NCI-H2196 treated with DMSO at 0.1 percent for 48 hours (cell line): ENCODE measurements around the gene POLL.
"Not testable (repeated sequence)": the region's sequence is repeated elsewhere in the genome, so short reads cannot be mapped to it uniquely, and the experiment has no call there.

ENCODE experiments used
- DNase-seq: peaks from one replicate; lab custom pipeline; 2025; ENCODE audit not compliant: unreplicated experiment; lab: John Stamatoyannopoulos, UW

POLL gene

DNA sequence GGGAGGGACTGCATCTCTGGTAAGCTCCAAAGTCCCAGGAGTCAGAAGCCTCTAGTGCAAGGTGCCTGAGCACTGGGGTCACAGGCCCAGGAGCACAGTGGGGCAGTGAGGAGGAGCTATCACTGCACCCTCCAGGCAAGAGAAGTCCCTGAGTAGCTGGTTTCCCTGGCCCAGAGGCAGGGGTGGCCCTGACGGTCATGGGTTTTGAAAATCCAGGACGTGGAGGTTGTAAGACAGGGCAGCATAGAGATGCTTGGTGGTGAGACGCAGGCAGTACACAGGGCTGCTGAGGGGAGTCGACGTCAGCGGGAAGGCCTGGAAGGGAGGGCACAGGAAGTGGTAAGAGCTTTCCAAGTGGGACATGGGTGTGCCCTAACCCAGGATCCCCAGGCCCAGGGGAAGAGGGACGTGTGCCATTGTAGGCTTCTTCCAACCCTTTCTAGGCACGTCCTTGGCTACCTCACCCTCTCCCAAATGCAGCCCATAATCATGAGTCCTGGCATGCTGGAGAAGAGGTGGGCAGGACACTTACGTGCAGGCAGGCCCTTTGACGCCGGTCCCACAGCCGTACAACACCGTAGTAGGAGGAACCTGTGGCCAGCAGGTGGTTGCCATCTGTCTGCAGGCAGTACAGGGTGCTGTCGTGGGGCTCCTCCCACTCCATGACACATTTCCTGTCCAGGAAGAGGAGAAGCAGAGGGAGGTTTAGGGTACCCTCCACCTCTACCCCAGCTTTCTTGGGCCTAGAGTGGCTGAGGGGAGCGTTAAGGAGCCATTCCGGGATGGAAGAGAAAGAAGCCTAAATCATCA is 23.2 kb upstream of the POLL start:
- no peak for DNase-seq

DNA sequence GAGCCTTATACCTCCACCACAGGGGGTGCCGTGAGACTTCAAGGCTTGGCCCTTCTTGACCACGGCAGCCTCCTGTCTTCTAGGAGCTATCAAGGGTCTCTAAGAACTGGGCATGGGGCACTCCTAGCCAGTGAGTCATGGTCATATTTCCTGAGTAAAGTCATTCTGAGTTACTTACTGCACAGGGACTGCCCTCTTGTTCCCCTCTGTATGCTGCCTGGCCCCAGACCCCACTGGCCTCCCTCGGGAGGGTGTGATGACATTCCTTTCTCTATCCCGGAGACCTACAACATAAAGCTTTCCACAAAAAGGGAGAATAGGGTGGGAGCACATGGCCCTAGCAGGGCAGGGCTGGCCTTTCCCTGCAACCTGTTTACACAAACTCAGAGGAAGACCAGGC is 21.4 kb upstream of the POLL start:
- DNase-seq: no peak

DNA sequence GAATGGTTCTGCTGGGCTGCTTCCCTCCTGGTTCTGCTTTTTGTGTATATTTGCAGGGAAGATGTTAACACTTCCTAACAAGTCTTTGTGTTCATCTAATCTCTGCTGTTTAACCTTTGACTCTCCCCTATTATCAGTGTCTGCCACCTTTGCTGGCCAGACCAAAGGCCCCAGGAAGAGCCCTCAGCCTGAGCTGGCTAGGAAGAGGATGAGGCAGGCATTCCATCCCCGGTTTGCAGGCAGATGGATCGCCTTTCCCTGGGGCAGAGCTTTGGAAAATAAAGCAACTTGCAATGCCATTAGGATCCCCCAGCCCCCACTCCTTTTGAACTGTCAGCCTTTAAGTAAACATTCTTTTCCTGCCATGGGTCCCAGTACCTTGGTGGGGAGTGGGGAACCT is 19.1 kb upstream of the POLL start:
- DNase-seq: no peak

DNA sequence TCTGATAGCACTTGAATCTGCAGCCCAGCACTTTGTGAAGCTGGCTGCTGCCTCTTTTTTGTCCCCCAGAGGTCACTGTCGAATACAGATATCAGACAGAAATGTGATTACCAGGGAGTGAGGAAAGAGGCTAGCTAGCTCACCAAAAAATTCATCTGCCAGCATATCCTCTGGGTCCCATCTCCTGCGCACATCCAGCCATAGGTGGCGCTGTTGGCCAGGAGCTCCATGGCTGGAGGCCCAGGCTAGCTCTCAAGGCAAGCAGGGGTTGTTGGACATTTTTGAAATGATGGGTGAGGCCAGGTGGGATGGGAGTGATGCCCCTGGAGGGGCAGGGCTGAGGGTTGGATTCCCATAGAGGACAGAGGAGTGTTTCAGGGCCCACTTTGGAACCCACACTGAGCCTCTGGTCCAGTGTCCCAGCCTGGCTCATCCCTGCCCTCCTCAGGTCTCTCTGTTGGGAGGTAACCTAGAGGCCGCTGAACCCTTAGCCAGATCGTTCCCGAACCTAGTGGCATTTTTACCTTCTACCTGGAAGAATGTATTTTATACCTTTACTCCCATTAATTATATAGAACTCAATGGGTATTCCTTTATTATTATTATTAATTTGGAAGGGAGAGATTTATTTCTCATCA is 14.8 kb upstream of the POLL start:
- peak; percentile 51 for DNase-seq

DNA sequence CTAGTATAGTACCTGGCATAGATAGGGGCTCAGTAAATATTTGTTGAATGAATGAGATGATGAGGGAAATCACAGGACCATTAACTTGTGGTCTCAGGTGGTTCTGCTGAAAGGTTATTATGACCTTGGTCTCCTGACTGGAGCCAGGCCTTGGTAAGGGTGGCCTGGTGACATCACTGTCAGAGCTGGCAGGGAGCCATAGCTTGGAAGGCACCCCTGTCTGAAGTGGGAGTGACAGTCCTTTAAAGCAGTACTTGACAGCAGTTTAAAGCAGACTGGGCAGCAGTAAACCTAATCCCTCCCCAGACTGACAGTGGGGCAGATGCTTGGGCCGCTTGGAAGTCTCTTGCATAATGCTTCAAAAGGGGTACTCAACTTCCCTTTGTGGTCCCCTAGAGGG is 13.5 kb upstream of the POLL start:
- no peak for DNase-seq

DNA sequence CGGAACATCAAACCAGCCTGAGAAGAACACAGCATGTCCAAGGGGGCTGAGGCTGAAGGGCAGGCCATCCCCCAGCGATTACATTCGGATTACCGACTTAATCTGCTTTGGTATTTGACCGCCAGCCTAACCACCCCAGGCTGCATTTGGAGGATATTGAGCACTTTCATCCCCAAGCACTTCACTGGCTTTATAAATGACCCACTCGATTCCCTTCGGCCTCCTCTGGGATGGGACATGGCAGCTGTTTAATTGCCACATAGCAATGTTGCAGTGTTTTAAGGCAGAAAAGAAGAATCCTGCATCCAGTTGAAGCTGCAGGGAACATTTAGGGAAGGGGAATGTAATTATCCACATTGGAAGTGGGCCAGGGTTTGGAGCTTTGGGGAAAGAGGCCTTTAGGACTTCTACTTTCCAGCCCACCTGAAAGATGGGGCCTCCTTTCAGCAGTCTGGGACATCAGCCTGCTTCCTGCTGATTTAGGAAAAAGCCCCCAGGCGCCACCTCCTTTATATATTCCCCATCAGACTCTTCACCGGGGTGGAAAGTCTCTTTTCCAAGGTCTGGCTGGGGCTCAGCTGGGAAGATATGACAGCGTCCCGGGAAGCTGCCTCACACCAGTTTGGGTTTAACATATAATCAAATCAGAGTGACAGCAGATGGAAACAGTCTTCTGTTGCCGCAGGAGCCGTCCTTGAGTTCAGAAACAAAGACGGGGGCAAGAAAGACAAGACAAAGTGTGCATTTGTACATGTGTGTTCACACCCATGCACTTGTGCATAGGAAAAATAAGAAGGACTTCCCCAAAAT is 9.2 kb upstream of the POLL start:
- DNase-seq: no peak

DNA sequence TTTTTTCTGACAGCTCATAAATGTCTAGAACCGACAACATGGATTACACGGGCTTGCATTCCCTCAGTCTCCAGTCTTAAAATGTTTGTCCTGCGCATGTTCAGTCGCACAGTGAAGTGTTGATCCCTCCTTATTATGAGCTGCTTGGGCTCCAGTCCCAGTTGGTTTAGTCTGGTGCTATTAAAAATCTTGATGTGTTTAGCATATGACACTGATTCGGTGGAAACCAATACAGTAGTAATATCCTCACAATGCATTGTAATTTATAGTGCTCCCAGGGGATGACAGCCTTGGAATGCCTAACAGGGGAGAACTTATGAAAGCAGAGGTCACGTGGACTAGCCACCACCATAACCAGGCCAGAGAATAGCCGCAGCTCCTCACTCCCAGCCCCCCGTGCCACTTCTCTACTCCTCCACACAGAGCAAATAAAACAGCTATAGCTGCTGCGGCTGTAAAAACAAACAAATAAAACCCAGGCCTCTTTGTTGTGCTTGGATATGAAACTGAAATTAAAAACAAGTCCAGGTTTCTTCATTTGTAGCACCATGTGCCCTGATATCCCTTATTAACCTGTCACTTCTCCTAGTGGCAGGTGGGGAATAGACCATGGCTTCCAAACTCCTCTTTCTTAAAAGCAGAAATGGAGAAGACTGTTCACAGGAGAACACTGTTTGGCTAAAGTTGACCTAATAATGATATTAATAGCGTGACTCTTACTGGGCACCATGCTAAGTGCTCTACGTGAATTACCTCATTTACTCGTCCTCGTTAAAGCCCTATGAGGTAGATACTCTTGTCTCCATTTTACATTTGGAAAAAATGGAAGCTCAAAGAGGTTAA is 7.8 kb upstream of the POLL start:
- no peak for DNase-seq

DNA sequence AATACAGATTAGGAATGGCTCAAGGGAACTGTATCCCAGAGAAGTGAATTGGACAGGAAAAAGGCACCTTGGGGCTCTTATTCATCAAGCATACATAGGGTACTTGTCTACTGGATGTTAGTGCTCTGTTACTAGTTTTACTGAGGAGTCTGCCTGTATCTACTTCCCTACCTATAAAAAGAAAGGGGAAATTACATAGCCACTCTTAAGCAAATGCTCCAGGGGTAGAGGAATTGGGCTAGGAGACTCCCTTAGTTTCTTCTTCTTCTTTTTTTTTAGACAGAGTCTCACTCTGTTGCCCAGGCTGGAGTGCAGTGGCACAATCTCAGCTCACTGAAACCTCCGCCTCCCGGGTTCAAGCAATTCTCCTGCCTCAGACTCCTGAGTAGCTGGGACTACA is 5.3 kb upstream of the POLL start:
- not testable (repeated sequence) for DNase-seq

DNA sequence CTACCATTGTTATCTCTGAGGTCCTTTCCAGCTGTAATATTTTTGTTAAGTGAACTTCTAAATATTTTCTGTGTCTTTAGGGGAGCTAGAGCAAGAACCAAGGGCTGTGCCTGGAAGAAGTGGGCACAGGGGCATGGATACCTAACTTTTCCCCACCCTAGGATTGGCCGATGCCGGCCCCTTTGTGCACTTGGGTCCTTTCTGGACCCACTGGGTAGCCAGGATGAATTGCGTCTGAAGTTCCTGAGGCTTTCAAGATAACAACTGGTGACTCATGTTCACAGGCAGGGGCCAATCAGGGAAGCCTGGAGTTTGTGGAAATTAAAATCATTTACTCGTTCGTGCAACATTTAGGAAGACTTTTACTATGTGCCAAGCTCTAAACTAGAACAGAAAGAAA is 822 bp upstream of the POLL start:
- DNase-seq: no peak

DNA sequence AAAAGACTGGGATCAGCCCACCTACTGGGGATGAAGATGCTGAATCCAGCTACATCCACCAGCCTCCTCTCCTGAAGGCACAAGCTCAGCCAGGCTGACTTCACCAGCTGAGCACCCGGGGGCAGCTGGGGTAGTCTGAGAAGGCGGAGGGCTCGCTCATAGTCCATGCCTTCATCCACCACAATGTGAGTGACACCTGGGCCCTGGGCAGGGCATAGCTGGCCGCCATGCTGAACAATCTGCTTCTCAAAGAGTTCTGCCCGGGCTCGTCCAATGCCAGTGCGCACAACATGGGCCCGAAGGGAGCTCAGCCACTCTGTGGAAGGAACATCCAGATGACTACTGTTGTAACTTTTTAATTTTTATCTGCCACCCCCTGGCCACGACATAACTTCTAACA is 2.2 kb downstream of the POLL start:
- no peak for DNase-seq

DNA sequence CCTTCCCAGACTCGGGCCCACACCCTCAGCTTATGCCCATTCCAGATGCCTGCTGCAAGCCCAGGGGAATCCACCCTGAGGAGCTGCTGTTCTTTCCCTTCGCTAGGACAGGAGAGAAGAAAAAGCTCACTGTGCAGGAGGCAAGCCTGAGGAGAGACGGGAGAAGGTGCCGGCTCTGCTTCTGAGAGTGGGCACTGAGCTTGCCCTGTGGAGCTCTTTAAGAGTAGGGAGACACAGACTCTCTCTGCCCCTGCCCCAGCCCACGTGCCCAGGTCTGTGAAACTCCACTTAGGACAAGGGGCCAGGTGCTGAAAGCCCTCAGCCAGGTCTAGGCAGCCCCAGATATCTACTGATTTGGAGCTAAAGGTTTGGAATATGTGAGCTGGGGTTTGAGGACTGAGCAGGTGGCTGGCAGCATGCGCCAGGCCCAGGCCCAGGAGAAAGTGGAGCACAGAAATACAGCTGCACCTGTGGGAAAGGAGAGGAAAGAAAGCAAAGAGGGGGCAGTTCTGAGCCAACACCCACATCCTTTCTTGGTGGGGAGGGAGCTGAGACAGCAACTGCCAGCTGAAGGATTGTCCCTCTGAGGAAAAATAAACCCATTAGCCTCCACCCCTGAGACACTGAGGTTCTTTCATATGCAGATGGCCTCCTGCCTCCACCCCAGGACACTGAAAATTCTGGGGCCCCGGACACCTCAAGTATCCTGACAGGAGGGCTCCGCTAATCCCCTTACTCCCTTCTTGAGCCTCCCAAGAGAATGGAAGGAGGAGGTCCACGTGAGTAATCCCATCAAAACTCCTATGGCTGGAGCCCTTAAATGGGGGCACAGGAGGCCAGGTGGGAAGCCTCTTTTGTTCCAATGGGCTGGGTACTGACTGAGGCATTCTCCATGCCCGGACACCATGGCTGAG is 7.3 kb downstream of the POLL start:
- no peak for DNase-seq

DNA sequence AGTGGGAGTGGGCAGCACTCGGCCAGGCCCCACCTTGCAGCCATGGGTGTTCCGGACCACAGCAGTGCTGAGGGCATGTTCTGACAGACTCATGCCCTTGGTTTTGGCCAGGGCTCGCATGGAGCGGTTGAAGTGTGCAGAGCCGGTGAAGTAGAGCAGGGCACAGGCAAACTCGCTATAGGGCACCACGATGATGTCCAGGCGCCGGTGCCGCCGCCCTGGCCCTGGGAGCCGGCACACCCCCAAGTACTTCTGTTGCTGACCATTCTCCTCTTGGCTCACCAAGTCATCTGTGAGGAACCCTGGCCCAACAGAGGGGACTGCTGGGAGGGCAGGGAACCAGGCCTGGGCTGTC is 8.6 kb downstream of the POLL start:
- no peak for DNase-seq

DNA sequence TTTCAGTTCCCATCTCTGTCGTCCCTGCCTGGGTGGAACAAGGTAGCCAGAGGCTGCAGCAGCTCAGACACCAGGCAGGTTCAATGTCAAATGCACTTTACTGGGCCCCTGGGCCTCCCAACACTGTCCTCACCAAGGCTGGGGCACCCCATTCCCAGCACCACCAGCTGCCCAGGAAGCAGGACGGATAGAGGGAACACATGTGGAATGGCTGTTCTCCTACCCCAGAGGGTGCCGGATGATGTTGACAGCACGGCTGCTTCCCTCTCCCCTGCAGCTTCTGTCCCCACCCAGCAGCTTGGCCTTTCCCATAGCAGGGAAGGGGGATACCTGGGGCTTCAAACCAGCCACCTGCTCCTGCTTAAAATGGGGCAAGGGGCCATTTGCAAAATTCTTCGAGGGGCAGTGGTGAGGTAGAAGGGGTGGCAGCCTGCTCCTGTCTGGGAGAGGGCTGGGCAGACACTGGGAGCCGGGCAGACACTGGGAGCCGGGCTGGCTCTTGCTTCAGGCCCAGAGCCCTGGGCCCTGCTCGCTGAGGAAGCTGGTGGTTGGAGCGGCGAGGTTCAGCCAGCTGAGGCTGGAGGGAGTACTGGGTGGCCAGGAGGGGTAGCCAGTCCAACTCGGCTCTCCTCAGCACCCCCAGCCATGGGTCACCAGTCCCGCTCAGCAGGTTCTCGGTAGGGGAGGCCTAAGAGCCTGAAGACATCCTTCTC is 9.1 kb downstream of the POLL start:
- DNase-seq: no peak

DNA sequence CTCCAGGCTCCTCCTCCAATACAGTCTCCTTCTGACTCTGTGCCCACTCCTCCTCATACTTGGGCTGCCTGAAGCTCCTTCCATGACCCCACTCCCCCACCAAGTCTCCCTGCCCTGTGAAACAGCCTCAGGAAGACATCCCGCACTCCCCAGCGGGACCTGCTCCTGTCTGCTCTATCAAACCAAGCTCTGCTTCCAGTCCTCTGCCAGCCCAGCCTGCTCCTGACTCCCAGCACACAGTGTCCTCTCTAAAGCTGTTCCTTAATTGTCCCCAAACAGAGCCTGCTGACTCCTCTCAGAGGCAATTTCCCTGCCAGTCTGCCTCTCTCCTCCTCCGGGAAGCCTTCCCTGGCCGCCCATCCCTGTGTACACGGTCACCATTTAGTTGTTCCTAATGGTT is 9.9 kb downstream of the POLL start:
- DNase-seq: no peak

DNA sequence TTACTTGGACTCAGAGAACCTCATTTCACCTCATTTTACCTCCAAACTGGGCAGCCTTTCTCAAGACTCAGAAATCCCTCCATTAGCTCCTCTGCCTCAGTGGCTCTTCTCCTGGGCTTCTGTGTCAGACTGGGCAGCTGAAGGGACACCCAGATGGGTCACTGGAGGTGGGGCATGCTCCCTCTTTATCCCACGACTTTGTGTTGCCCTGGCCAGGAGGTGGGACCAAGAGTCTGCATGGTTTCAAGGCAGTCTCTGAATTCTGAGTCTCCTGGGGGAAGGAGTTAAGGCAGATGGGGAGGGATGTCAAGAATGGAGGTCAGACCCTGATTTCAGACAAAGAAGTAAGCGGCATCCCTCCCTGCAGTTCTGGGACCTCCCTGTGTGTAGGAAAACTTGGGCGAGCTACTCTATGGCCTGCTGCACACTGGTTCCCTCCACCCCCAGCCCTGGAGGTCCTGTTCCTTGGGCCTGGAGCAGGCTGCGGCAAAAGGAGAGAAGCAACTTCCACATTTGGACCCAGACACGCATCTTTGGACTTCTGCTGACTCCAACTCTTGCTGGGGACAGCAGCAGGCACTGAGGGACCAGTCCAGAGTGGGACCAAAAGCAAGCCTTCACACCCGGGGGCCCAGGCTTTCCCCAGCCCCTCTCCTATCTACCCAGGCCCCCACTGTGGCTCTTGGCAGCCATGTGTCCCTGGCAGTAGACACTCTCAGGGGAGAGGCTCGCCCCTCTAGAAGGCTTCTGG is 10.8 kb downstream of the POLL start:
- no peak for DNase-seq

DNA sequence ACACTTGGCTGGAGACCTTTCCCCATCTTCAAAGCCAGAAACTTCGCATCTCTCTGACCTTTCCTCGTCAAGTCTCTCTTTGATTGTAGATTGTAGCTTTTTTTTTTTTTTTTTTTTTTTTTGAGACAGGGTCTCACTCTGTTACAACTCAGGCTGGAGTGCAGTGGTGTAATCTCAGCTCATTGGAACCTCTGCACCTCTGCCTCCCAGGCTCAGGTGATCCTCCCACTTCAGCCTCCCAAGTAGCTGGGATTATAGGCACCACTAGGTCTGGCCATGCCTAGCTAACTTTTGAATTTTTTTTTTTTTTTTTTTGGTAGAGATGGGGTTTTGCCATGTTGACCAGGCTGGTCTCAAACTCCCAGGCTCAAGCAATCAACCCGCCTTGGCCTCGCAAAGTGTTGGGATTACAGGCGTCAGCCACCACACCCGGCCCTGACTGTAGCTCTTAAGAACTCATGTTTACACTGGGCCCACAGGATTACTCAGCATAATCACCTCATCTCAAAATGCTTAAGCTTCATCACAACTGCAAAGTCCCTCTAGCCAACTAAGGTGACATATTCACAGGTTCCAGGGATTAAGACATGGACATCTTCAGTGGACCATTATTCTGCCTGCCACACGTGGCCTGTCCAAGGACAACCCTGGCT is 11.7 kb downstream of the POLL start:
- DNase-seq: no peak

DNA sequence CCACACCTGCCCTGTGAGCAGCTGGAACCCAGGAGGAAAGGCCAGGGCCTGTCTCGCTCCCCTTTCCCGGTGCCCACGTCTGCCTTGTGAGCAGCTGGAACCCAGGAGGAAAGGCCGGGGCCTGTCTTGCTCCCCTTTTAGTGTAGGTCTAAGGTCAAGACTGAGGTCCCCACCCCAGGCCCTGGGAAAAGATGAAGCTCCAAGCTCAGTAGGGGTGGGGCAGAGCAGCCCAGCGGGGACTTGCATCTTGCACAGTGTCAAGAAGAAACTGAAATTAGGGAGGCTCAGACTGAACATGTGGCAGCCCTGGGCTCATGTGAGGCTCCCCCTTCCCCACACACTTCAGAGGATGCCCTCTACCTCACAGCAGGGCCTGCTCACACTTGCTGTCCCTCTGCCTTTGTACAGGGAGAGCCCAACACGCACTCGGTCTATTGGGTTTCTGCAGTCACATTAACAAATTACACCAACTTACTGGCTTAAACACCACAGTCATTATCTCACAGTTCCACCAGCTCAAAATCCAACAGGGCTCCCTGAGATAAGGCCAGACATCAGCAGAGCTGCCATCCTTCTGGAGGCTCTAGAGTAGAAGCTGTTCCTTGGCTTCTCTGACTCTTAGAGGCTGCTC is 12.4 kb downstream of the POLL start:
- no peak for DNase-seq

DNA sequence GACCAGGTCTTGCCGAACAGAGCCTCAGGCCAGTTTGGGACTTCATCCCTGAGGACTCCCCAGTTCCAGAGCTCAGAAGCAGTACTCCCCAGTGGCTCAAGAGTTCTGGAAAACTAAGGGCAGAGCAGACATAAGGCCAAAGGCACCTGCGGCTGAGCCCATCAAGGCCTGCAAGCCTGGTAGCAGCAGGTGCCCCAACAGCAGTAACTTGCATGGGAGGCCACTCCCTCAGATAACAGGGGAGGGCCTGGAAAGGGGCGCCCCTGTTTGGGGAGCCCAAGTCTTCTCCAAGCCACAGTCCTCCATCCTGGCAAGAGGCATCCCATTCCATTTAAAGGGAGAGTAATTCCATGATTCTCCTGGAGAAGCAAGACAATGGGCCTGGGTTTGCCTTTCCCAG is 13.0 kb downstream of the POLL start:
- DNase-seq: no peak
